GM18951 (cell line): Measurements from ENCODE around the gene MID1.
"Not testable (repeated sequence)": the region's sequence is repeated elsewhere in the genome, so short reads cannot be mapped to it uniquely, and the experiment has no call there.

Source experiments
- POLR2A ChIP-seq: IDR thresholded peaks from 4 replicates; pipeline ENCODE4 v1.6.1; 2011; ENCODE audit warnings: mild to moderate bottlenecking; ENCODE audit not compliant: insufficient read length, insufficient read depth; ENCODE audit errors: extremely low read depth
- in situ Hi-C: fragments of 300-500 bp; cut with MboI; formaldehyde crosslinking; loops from one replicate; pipeline ENCODE4 v1.12.0; 2022; ENCODE audit warnings: low sequenced_read_pairs, mixed read lengths, inconsistent platforms; ENCODE audit not compliant: unreplicated experiment

The MID1 gene

DNA sequence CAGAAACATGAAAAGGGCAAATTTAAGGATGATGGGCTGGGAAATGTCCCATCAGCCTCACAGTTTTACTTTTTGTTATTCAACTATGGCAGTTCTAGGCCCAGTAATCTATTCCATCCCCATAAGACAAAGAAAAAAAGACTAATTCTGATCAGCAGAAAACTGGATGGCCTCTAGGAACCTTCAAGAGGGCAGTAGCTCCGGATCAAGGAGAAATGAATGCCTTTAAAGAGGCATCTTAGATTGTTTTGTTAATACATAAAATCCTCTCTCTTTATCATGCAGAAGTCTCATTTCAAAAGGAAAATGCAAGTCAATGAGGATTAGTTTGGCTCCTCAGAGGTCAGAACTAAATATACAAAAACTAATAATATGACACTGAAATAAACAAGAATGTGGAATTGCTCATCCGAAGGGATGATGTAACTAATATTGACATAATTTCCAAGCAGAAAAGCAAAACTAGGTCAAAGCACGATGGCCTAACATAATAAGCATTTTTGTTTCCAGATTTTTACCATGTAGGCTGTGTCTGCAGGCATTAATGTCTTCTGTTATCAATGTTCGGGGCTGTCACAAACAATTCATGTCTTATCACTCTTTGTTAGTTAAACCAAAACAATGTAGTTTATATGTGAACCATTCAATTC lies 8.8 kb downstream of the MID1 start:
- no peak for TF ChIP-seq POLR2A
- in situ Hi-C loops = loop anchor here (25.0 kb wide), 2 partner anchors 424 to 1351 kb away; no protein-coding TSS in a partner anchor

DNA sequence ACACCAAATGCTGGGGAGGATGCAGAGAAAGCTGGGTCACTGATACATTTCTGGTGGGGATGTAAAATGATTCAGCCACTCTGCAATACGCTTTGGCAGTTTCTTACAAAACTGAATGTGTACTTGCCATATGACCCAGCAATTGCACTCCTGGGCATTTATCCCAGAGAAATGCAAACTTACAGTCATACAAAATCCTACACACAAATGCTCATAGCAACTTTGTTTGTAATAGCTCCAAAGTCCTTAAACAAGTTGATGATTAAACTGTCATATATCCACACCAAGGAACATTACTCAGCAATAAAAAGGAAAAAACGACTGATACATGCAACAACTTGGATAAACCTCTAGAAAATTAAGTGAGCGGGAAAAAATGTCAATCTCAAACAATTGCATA lies 12.3 kb downstream of the MID1 start:
- in situ Hi-C loops = loop anchor here (25.0 kb wide), 2 partner anchors 421 to 1354 kb away; no protein-coding TSS in a partner anchor
- no peak for TF ChIP-seq POLR2A

DNA sequence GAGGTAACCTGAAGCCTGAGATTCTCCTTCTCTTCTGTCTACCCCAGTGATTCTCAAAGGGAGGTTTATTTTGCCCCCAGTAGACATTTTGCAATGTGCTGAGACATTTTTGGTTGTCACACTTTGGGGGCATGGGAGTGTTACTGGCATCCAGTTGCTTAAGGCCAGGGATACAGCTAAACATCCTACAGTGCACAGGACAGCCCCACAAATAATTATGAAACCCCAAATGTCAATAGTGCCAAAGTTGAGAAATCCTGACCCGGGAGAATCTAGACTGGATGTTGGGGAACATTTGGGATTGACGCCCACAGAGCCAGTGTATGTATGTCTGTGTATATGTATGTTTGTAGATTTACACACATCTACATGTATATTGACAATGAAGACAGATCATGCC lies 13.2 kb downstream of the MID1 start:
- in situ Hi-C loops = loop anchor here (25.0 kb wide), 2 partner anchors 420 to 1355 kb away; no protein-coding TSS in a partner anchor
- TF ChIP-seq POLR2A = no peak

DNA sequence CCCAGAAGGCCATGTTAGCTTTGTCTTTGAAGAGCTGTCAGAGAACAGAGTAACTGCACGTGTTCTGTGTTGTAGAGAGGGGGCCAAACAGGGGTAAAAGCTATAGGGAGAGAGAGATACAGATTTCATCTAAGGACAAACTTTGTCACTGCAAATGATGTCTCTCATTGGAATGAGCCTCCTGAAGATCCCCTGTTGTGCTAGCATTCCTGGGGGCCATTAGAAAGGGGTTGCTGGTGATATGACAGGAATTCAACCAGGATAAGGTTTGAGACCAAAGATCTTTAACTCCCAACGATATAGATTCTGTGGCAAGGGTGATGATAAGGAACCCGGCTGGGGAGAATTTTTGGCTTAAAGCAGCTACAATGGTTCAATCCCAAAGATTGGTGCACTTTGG lies 16.8 kb downstream of the MID1 start:
- in situ Hi-C loops = loop anchor here (25.0 kb wide), 2 partner anchors 416 to 1359 kb away; no protein-coding TSS in a partner anchor

DNA sequence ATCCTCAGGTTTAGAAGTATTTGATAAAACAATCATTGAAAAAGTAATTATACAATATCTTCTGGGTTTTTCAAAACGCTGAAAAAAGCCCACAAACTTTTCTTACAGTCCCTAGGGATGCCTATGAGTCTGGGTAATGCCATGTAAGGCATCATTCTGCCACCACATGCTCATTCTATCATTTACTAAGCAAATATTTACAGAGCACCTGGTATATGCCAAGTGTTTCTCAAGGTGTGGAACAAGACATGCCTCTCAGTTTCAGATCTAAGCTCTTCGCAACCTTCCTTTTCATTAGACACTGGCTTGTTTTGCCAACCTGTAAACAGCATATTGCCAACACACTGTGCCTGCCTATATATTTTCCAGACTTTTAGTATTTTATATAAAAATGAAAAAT lies 17.7 kb downstream of the MID1 start:
- no peak for TF ChIP-seq POLR2A
- in situ Hi-C loops = loop anchor here (25.0 kb wide), 2 partner anchors 415 to 1360 kb away; no protein-coding TSS in a partner anchor

More for the DNA sequence above, 16.8 kb downstream of the MID1 start:
- no peak for TF ChIP-seq POLR2A

DNA sequence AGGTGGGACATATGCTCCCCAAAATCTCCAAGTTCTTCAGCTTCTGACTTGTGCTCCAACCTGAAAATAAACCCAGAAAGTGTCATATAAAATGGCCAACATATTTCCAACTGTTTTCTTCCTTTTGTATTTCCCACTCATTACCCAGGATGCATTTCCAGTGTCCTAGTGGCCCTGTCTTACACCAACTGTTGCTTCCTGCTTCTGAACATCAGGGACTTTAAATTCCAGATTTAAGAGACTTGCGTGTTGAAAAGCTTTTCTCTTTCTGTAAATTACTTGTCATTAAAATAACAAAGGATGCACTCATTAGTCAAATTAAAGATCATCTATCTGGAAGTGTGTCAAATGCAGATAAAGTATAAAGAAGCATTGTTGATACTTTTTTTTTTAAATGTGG lies 19.9 kb downstream of the MID1 start:
- no peak for TF ChIP-seq POLR2A
- in situ Hi-C loops = loop anchor here (25.0 kb wide), 2 partner anchors 413 to 1362 kb away; no protein-coding TSS in a partner anchor

DNA sequence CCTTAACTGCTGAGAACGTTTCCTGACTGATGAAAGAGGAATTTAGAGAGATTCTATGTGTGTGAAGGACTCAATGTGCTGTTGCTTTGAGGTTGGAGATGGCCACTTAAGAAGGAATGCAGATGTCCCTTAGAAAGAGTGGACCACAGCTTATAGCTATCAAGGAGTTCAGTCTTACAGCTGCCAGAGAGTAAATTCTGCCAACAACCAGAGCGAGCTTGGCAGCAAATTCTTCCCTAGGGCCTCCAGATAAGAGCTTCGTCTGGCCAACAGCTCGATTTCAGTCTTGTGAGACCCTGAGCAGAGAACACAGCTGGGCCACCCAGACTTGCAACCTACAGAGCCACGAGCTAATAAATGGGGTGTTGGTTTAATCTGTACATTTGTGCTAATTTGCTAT lies 21.8 kb downstream of the MID1 start:
- TF ChIP-seq POLR2A = no peak

DNA sequence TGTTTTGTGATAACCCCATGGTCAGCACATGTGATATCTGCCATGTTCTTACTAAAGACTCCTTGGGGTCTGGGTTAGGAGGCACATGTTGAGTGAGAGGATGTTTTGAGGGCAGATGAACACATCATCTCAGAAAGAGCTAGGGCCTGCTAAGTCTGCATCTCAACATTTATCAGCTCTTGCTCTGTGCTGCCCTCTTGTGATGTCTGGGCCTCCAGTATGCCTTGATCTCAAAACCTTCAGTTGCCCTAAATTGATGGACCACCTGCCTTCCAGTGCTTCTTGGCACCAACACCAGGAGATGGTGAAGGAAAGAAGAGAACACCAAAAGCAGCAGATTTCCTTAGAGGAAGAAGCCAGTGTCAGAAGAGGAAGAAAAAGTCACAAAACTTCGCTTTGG lies 22.5 kb downstream of the MID1 start:
- in situ Hi-C loops = no loop called here
- TF ChIP-seq POLR2A = no peak

More for the DNA sequence above, 21.8 kb downstream of the MID1 start:
- in situ Hi-C loops = no loop called here

DNA sequence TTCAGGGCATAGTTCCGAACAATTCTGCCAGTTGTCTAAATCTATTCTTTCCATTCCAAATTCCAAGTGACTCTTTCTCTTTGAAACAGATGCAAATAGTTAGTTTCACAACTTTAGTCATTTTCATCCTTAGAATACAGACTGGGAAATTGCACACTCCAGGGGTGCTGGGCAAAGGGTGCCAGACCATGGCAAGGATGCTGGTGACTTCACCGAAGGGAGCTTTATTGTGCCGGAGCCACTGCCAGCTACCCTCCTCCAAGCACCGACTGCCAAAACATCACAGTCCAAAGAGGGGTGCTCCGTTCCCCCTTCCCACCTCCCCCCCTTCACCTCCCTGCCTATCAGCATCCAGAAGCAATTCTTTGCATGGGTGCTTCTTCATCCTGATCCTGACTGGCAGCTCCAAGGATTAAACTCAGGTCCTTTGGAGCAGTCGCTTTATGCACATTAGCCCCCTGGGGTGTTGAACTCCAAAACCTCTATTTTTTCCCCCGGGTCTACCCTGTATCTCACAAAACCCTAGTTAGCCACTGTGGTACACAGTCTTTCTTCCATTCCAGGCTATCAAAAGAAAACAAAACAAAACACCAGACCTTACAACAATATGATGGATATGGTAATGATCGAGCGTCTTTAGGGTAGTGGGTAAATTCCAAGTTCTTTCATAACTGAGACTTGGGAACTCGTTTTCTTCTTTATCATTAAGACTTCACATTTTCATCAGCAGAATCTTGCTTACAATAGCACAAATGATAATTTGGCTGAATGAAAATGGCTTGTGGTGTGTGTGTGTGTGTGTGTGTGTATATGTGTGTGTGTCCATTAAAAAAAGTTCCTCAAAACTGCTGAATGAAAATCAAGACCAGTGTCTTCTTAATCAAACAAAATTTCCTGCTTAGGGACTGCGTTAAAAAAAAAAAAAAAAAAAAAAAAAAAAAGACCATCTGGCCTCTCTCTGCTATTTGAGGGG lies 28.7 kb downstream of the MID1 start:
- in situ Hi-C loops = no loop called here
- no peak for TF ChIP-seq POLR2A

DNA sequence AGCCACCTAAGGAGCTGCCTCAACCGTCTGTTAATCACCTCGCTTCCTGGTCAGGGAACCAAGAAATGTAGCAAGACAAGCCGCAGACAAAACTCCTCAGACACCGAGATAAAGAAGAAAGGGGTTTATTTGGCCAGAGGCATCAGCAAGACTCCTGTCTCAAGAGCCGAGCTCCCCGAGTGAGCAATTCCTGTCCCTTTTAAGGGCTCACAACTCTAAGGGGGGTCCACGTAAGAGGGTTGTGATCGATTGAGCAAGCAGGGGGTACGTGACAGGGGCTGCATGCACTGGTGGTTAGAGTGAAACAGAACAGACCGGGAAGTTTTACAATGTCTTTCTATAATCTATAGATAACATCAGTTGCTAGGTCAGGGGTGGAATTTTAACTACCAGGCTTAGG lies 30.6 kb downstream of the MID1 start:
- in situ Hi-C loops = not testable (repeated sequence)

DNA sequence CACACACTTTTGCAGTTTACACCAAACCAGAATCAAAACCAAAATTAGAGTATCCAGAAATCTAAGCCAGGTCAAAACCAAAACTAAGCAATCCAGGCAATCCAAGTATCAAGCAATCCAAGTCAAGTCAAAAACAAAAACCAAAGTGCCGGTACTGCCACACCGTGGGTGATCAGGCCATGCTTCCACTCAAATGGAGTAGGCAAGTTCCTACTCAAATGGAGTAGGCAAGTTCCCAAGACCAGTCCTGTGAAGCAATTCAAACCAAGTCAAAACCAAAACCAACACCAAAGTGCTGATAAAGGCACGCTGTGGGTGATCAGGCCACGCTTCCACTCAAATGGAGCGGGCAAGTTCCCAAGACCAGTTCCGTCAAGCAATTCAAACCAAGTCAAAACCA lies 31.3 kb downstream of the MID1 start:
- in situ Hi-C loops = no loop called here
- TF ChIP-seq POLR2A = no peak

DNA sequence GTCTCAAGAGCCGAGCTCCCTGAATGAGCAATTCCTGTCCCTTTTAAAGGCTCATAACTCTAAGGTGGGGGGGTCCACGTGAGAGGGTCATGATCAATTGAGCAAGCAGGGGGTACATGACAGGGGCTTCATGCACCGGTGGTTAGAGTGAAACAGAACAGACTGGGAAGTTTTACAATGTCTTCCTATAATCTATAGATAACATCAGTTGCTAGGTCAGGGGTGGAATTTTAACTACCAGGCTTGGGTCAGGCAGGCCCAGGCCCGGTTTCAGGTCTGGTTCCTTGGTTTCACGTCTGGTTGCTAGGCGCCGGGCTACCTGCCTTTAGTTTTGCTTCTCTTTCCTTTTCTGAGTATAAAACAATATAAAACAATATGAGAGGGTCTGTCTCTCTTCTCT lies 35.5 kb downstream of the MID1 start:
- in situ Hi-C loops = not testable (repeated sequence)

DNA sequence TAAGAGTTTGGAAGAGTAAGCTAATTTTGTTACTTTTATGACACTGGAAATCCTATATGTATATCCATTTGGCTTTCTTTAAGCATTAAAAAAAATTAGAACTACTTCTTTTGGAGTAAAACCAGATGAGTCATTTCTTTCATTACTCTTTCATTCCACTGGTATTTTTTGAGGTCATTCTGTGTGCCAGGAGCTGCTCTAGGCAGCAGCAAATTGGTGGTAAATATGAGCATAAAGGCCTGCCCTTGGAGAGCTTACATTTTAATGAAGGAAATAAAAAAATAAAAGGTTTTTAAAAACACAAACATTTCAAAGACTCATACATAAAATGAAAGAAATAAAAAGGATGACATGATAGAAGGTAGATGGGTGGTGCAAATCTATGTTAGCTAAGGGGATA lies 37.4 kb downstream of the MID1 start:
- TF ChIP-seq POLR2A = no peak
- in situ Hi-C loops = no loop called here
